ENCODE data around the gene GNPTG.

DNA sequence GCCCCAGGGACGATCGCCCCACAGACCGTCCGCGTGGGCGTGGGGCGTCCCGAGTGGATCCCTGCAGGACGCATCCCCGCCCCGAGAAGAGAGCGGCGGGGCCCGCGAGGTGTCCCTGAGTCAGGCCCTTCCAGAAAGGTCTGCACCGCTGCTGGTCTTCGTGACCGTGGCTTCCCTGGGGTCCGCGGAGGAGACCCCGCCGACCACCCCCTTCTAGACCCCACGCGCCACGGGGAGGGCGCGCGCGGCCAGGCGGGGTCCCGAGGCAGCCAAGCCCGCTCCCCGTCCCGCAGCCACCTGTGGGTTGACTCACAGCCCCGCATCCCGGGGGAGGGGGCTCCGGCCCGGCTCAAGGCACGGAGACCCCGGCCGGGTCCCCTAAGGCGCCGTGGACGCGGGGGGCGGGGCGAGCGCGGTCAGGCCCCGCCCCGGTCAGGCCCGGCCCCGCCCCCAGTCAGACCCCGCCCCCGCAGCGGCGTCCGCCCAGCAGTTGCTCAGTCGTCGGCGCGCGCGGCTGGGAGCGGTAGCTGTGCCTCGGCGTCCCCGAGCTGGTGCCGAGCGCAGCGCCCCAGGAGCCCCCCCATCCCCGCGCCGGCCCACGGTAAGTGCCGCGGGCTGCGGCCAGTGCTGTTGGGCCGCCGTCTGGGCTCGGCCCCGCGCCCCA, 18.4 kb upstream of the GNPTG start, which contains the start of gene BAIAP3:
- TF ChIP-seq, protein P1, sequence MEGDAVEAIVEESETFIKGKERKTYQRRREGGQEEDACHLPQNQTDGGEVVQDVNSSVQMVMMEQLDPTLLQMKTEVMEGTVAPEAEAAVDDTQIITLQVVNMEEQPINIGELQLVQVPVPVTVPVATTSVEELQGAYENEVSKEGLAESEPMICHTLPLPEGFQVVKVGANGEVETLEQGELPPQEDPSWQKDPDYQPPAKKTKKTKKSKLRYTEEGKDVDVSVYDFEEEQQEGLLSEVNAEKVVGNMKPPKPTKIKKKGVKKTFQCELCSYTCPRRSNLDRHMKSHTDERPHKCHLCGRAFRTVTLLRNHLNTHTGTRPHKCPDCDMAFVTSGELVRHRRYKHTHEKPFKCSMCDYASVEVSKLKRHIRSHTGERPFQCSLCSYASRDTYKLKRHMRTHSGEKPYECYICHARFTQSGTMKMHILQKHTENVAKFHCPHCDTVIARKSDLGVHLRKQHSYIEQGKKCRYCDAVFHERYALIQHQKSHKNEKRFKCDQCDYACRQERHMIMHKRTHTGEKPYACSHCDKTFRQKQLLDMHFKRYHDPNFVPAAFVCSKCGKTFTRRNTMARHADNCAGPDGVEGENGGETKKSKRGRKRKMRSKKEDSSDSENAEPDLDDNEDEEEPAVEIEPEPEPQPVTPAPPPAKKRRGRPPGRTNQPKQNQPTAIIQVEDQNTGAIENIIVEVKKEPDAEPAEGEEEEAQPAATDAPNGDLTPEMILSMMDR (IDR thresholded peaks at IDR 0.05; ENCODE audit: low read depth, low read length), result no peak
- TF ChIP-seq POLR2A (IDR thresholded peaks at IDR 0.05; ENCODE audit: extremely low read depth, insufficient read length), result no peak
- TF ChIP-seq MYC (IDR thresholded peaks at IDR 0.05; ENCODE audit: low read depth, low read length), result no peak
- TF ChIP-seq, protein P2, sequence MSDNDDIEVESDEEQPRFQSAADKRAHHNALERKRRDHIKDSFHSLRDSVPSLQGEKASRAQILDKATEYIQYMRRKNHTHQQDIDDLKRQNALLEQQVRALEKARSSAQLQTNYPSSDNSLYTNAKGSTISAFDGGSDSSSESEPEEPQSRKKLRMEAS (IDR thresholded peaks at IDR 0.05; ENCODE audit: low read depth, low read length), result no peak
